IPS DF 4.7 (cell line): ENCODE data around the gene CHCHD3.

Experiments used
- DNase-seq: peaks from one replicate; pipeline ENCODE4 v3.0.0-alpha.2; 2013; ENCODE audit warnings: low spot score; ENCODE audit errors: extremely low read depth

Gene CHCHD3

DNA sequence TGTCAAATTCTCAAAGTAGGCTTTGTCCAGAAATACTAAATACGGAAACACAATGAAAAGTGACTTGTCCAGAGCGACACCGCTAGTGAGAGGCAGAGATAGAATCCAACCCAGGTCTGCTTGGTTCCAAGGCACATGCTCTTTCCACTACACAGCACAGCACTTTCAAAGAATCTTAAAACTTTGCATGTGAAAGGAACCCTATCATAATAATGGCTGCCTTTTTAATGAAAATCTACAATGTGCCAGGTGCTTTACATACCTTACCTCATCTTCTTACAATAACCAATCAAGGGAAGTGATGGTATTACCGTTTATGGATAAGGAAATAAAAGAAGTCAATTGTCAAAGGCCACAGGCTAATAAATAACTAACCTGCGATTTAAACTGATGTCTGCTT lies 2.6 kb downstream of the CHCHD3 start:
- DNase-seq = no peak

DNA sequence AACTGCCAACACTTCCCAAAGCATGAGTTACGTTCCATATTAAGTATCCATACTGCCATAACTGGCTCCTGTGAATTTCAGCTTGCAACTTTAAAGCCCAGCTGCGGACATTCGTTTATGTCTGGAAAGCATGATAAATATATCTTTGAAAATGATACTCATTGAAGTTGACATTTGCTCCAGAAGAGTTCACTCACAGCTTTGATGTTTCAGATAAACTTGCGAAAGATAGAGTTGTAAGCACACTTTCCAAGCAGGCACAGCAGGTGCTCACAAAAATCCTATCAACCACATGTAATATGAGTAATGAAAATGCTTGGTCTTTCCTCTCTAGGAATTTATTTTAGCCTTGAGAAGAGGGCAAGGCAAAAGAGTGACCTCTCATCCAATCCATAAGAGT lies 4.5 kb downstream of the CHCHD3 start:
- no peak for DNase-seq

DNA sequence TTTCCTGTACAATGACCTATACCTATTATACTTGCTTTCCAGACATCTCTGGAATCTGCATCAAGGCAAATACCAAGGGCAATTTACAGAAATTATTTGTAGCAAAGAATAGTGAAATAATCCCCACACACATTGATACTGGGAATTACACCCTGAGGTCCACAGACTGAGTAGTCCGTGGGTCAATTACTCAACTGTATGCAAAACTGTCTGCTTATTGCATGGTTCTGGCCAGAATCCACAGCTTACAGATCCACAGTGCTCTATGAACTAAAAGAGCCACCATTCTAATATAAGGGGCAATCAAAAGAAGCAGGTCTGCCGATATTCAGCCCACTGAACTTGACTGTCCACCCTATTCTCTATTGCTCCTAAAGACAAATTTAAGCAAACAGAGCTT lies 5.7 kb downstream of the CHCHD3 start:
- no peak for DNase-seq

DNA sequence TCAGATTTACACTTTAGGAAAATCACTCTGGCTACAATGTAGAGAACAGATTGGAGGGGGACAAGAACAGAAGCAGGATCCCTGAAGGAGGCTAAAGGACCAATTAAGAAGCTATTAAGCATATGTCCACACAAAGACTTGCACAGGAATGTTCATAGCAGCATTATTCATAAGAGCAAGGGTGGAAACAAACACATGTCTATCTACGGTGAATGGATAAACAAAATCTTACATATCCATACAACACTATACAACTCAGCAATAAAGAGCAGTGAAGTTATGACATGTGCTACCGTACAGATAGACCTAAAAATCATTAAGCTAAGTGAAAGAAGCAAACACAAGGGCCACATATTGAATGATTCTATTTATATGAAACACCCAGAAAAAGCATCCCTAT lies 10.4 kb downstream of the CHCHD3 start:
- no peak for DNase-seq

DNA sequence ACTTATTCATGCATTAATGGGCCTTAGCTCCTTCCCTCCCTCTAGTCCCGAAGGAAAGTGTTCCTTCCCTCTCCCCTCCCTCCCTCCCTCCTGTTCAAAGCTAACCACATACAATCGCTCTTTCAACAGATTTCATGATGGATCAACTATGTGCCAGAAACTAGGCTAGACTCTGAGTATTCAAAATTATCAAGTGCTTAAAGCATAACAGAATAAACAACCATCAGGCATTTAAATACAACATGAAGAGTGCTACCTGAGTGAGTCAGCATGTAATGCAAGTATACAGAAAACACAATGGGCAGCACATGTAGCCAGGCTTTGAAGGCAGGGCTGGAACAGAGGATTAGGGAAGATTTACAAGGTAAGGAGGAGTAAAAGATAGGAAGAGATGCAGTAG lies 11.3 kb downstream of the CHCHD3 start:
- DNase-seq = no peak

DNA sequence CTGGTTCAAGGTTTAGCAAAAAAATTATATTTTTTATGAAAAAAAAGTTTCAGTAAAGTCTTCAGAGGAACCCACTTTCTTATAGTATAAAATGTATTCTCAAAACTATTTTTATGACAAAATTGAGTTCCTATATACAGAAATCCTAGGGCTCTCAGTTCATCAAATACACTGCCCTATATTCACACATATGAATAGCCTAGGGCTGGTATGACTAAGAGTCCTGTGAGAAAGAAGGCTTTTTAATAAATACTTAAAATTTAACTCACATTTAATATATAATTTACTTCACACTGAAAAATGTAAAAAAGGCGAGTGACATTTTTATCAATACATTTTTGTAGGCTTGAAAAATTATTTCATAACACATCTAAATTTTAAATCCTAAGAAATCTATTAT lies 16.6 kb downstream of the CHCHD3 start:
- DNase-seq = no peak

DNA sequence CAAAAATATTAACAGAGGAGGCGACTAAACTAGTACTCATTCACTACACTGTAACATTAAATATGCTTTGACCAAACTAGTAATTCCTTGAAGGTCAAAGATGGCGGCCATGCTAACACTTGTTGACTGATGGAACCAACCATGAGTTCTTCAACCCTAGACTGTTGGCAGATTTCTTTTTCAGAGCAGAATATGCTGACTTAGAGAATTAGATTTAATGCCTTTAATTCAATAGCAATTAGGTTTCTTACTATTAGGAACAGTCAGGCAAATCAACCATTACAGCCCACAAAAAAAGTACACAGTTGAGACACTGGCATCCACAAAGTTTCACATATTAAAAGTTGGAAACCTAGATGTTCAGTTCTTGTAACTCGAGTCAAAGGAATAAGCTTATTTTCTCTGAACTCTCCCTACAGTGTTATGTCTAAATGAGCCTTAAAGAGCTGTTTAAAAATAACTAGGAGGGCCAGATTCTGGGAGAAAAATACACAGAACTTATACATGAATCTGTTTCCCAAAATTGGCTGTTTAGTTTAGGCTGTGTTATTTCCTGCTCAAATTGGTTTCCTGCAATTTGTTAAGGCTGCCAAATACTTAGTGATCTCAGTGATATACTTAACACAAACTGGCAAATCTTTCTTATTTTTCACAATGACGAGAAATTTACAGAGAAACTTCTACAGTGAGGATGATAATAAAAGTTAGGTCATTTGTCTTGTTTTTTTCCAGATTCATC lies 17.6 kb downstream of the CHCHD3 start:
- DNase-seq = no peak

DNA sequence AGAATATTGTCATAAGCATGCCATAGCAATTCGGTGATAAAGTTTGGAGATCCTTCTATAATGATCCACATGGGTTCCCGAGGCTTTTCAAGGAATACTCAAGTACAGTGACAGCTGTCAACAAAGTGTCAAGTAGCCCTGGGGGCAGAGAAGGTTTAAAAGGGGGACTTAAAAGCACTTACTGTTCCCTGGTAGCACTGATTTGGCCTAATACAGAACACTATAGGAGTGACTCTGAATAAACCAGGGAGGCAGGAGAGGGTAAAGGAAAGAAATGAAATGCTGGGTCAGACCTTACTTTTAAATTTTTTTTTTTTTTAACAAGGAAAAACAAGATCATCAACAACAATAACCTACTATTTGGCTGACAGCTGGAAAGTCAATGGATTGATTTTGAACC lies 20.1 kb downstream of the CHCHD3 start:
- DNase-seq = no peak

DNA sequence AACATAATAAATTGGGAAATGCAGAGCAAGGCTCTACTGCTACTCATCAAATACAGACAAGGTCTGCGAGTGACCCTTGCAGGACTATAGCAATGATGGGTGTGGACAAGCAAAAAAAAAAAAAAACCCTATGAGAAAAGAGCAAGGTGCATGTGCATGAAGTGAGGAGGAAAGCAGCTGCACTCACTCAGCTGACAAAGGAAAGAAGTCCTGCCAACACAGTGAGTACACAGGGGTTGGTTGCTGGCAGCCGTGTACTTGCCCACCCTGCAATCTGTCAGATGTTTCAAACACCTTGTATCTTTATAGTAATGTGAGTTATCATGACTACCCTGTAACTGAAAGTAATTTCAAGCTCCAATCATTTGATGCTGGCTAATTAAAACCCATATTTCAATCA lies 20.5 kb downstream of the CHCHD3 start:
- DNase-seq = no peak

DNA sequence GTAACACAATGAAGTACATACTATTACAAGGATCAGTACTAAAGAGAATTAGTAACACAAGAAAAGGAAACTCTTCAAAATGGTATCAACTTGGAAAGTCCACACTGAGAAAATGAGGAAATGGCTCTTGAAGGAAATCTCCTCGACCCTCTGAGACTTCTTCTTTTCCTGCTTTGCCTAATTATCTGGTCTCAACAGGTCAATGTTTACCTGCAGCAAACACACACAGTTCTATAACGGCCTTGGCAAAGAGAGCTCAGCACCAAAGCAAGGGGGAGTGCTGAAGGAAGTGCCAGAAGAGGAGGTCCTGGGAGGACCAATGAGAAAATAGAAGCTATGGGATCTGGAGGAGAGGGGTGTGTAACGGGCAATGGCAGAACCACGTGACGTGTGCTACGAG lies 21.9 kb downstream of the CHCHD3 start:
- DNase-seq = no peak

DNA sequence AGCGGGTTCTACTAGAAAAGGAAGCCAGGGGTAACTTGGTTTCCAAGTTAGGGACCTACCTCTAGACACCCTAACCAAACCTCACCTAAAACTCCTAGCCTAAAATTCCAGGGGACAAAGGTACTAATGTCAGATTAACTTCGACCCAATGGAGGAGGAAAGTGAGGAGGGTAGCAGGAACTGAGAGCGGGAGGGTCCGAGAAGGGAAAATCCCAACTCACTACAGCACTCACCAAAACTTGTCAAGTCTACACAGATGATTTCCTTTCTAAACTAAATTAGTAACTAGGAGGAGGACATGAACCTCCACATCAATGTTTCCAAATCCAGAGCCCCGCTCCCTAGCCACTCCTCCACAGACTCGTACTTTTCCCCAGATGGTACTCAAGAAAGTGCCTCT lies 22.6 kb downstream of the CHCHD3 start:
- DNase-seq = no peak

DNA sequence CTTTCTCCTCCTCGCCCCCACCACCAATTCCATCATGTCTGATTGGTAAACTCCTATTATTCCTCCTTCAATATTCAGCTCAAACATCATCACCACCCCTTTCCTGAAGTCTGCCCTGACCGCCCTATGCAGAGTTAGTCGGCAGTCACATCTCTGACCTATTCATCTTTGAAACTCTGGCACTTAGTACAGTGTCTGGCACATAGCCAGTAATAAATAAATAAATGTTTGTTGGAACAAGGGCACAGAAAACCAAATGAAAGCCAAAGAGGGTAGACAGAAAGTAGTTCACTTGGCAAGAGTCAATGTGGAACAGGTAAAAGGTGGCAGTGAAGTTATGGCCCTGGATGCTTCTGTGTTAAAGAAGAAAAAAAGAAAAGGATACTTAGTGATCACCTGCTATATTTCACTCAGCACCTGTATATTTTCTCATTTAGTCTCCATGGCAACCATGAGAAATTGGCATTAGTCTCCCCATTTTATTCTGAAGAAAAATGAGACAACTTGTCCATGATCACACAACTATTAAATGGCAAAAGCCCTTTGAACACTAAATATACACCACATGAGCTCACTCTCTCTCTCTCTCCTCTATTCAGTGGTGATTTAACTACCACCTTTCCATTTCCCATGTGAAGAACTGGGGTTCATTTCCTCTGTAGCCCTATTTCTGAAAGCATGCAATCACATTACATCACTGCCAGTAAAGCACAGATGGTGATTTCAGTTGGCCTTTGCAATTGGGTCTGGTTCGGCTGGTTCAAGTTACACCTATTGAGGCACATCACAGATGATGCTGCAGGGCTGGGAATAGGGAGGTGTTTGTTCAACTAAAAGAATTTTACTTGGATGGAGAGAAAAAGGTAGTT lies 25.3 kb downstream of the CHCHD3 start:
- DNase-seq = no peak

DNA sequence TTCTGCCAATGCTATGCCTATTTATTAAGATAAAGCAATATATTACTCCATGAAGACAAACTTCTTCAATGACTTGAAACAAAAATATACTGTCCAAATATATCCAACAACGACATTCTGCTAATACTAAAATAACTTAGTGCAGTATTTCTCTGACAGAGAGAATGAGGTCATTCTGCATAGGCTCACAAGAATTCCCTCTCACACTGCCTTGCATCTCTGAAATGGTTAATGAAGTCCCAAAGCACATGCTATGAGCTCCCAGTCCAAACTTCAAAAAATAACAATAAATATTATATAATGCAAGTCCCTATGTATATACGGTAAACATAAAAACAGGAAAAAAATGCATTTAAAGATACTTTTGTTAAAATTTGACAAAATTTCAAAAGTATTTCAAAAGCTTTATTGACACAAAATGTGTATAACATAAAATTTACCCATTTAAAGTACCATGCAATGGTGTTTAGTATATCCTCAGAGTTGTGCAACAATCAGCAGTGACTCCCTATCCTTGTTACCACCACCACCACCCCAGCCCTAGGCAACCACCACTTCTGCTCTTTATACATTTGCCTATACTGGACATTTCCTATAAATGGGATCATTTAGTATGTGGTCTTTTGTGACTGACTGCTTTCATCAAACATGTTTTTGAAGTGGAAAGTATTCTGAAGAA lies 27.6 kb downstream of the CHCHD3 start:
- DNase-seq = no peak

DNA sequence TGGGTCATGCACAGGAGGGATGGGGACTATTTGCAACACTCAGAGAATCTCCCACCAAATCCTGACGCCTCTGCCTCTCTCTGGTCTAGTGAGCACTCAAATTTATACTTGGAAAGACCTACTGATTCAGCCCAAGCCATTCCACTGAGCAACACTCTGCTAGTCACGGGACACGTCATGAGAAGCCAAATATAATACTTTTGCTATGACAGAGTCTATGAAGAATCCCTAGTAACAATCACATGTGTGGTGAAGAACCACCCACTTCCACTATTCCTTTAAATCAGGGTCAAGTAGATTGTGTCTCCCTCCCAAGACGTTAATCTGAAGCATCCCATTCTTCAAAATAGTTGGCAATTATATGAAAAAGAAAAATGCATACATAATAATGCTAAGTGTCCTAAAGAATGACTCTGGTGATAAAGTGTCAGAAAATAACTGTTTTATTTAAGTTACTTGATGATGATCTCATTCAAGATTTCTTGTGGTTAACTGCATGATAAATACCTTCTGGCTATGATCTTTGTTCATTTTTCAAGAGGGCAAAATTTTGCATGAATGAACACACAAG lies 28.5 kb downstream of the CHCHD3 start:
- DNase-seq = no peak

DNA sequence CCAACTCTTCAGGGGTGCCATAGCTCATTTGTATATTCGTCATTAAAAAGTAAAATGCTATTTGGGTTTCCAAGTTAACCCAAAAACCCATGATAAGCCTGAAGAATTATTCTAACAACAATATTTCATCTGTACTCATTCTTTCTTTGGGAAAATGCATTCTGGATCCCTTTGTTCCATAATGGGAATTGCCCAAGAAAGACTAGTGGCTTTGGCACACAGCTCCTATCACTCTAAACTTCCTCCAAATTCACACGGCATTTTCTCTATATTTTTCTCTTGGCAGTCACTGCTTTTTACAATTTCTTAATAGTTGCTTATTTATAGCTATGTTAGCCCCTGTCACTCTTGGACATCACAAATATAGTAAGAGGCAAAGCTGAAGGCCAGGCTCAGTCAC lies 29.1 kb downstream of the CHCHD3 start:
- DNase-seq = no peak

DNA sequence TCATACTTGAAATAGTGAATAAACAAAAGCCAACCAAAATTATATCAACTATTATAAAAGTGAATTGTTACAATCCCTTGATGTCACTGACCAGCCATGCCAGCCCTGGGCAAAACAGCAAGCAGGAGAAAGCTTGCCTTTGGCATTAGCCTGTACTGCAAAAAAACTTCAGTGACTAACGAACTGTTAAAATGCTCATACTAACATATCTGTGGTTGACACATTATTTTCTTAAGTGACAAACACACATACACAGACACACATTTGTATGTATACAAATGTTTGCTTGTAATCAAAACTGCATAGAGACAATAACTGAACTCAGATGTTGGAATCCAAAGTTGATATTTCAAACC lies 29.5 kb downstream of the CHCHD3 start:
- DNase-seq = no peak

DNA sequence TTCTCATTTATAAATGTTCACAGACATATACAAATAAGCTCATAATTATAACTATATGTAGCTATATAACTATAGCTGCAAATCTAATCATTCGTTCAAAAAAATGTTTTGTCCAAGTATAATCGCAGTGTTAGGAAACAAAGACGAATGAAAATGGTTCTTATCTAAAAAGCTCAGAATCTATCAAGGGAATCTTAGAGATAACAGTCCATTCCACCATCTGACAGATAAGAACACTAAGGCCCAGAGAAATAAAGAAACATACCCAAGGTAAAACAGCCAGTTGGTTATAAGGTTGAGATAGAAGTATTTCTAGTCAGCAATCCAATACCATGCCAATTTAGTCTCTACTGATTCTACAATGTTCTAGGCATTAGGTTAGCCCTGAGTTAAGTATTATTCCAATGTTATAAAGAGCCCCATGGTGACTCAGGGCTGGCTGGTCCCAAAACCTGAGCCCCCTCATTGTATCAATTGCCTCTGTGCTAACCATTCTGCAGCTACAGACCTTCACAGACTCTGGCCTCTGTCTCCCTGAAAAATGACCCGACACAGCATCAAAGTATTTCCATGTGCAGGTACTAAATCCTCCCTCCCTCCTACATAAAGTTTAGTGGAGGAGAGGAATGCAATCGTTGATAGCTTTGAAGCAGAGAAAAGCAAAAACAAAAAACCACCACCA lies 30.0 kb downstream of the CHCHD3 start:
- no peak for DNase-seq

DNA sequence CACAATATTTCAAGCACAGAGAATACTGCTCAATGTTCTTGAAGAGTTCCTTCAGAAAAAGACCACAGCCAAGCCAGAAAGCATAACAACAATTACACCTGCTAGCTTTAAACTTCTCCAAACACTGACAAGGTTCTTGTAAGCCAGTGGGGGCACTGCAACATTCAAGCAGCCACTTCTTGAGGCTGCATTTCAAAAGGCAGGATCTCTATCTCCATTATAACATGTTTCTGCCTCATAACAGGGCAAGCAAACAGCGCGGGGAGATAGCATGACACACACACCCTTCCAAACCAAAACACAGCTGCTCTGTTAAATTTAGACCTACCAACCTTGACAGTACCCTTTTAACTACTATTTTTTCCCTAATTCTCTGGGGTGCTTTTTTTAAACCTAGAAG lies 30.8 kb downstream of the CHCHD3 start:
- no peak for DNase-seq

DNA sequence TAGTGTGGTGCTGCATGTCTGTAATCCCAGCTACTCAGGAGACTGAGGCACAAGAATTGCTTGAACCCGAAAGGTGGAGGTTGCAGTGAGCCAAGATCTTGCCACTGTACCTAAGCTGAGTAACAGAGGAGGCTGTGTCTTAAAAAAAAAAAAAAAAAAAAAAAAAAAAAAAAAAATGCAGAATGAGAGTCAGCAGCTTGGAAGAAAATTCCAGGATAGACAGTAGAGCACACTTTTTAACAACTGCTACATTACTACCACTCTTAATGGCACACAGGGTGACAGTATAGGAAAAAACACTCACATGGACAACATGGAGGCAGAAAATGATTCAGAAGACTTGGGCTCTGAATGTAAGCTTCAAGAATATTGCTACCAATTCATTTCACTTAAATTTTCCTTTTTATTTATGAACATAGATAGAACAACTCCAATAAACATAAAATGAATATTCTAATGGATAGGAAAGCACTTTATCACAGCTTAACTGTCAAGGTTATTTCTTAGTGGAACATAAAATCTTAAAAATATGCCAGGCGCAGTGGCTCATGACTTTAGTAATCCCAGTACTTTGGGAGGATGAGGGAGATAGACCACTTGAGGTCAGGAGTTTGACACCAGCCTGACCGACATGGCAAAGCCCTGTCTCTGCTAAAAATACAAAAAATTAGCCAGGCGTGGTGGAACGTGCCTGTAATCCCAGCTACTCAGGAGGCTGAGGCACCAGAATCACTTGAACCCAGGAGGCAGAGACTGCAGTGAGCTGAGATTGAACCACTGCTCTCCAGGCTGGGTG lies 31.5 kb downstream of the CHCHD3 start:
- no peak for DNase-seq

DNA sequence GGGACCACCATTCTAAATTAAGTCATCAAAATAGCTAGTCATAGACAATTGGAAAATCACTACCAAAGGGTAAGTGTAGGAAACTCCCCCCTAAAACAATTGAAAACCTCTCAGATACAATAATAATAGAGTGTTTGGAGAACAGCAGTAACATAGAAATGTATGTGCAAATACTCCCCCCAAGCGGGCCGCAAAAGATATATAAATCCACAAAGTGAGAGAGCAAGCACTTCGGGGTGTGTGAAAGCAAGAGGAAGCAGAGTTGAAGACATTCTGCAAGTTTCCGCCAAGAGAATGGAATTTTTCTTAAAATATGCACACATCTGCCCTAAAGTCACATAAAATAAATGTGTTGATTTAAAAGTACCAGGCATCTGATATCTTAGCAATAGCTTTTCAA lies 33.3 kb downstream of the CHCHD3 start:
- DNase-seq = no peak

DNA sequence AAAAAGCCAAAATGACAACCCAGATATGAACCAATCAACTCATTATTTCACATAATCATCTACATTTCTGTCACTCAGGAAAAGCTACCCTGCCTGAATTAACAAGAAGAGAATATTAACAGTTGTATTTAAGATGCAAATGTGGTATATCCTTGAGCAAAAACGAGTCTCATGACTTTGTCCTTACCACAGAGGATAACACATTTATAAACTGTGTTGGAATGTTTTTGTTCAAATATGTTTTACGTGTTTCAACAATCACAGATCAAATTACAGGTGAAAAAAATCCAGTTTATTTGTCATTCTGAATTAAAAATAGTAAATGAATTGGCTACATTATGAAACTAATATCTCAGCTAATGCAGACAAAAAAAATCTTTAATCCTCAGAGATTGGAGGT lies 34.6 kb downstream of the CHCHD3 start:
- DNase-seq = no peak
